Nephron progenitor cell (in vitro differentiated cells): ENCODE data around the gene YBX2.

Experiments
- DNase-seq: peaks from one replicate; pipeline ENCODE4 v3.0.0; 2021
- H3K27ac Mint-ChIP-seq: 2 replicates; pipeline ENCODE4 v1.8.0; 2021; ENCODE audit warnings: mild to moderate bottlenecking, moderate library complexity, mixed read lengths
- H3K27me3 Mint-ChIP-seq: 2 replicates; pipeline ENCODE4 v1.8.0; 2021; ENCODE audit warnings: mild to moderate bottlenecking, low read depth, mixed read lengths; ENCODE audit not compliant: poor library complexity
- H3K36me3 Mint-ChIP-seq: 2 replicates; pipeline ENCODE4 v1.8.0; 2021; ENCODE audit warnings: low read depth, mixed read lengths
- H3K4me1 Mint-ChIP-seq: 2 replicates; pipeline ENCODE4 v1.8.0; 2021; ENCODE audit warnings: mixed read lengths
- H3K4me3 Mint-ChIP-seq: 2 replicates; pipeline ENCODE4 v1.8.0; 2021; ENCODE audit warnings: mild to moderate bottlenecking, moderate library complexity, mixed read lengths
- H3K9me3 Mint-ChIP-seq: 2 replicates; pipeline ENCODE4 v1.8.0; 2021; ENCODE audit warnings: mild to moderate bottlenecking, moderate library complexity, mixed read lengths
- CTCF ChIP-seq: fragments of 200-600 bp; sonication (generic); IDR thresholded peaks from 2 replicates; pipeline ENCODE4 v1.5.0; 2021; ENCODE audit warnings: antibody characterized with exemption

The YBX2 gene

GRCh38 chr17:7306911-7307685 lies 12.7 kb upstream of the YBX2 start, which contains the start of gene EIF5A:
Gene EIF5A (plus strand): TSS chr17:7307628. CDS start chr17:7309636, 2,008 bp downstream.
- Mint-ChIP-seq H3K27me3 (peaks cover 9% of the 10 kb centered on the region), H3K9me3 (peaks cover 4% of the 10 kb centered on the region), H3K27ac (peak within 1 kb of the TSS; percentile 99), H3K4me3 (peak within 1 kb of the TSS; percentile 94), H3K4me1 (peaks cover 34% of the 10 kb centered on the region), H3K36me3 (peaks cover 29% of the 10 kb centered on the region)
- TF ChIP-seq CTCF: no peak
- DNase-seq: peak; percentile 100

GRCh38 chr17:7304179-7304578 lies 9.7 kb upstream of the YBX2 start:
- H3K36me3 Mint-ChIP-seq: peaks cover 2% of the 10 kb centered on the region
- H3K27ac Mint-ChIP-seq: no peak overlapping the region
- H3K4me3 Mint-ChIP-seq: peak overlapping the region; percentile 17
- peaks cover 4% of the 10 kb centered on the region for H3K9me3 Mint-ChIP-seq
- DNase-seq: no peak
- peaks cover 13% of the 10 kb centered on the region for H3K4me1 Mint-ChIP-seq
- no peak for TF ChIP-seq CTCF
- H3K27me3 Mint-ChIP-seq: peaks cover 29% of the 10 kb centered on the region

- peaks cover 39% of the 10 kb centered on the region for H3K4me1 Mint-ChIP-seq
- peak; percentile 94 for DNase-seq
- H3K27me3 Mint-ChIP-seq: peaks cover 80% of the 10 kb centered on the region
- H3K4me3 Mint-ChIP-seq: peak overlapping the region; percentile 61
- no peak overlapping the region for H3K27ac Mint-ChIP-seq
- H3K36me3 Mint-ChIP-seq: no peaks in the 10 kb centered on the region
- no peaks in the 10 kb centered on the region for H3K9me3 Mint-ChIP-seq
- peak; percentile 88 for TF ChIP-seq CTCF
Measured at GRCh38 chr17:7296189-7296861, 1.9 kb upstream of the YBX2 start.

- peaks cover 44% of the 10 kb centered on the region for H3K4me1 Mint-ChIP-seq
- no peak for DNase-seq
- H3K27ac Mint-ChIP-seq: no peak overlapping the region
Measured at GRCh38 chr17:7295230-7296180, 1.1 kb upstream of the YBX2 start.

More at GRCh38 chr17:7295230-7296180, 1.1 kb upstream of the YBX2 start:
- Mint-ChIP-seq H3K4me3 (peak overlapping the region; percentile 79), H3K27me3 (peaks cover 76% of the 10 kb centered on the region), H3K9me3 (no peaks in the 10 kb centered on the region), H3K36me3 (no peaks in the 10 kb centered on the region)
- TF ChIP-seq CTCF: no peak
